ENCODE results near the gene PMAIP1. TPM values are rescaled to one million over a fixed set of nuclear protein-coding genes. Genes with fewer than 3 reads are reported as not detected.

Gene PMAIP1
- total and polyA plus RNA-seq, 3 donors from 2014 or later, result 4.7 to 6.0 (median 4.8) TPM

- Histone ChIP-seq H3K9me3 (no peaks in the 10 kb centered on the region), H3K36me3 (ENCODE audit: low read depth, missing control alignments) (no peaks in the 10 kb centered on the region), H3K4me3 (no peak overlapping the region), H3K27ac (no peak overlapping the region), H3K4me1 (peaks cover 3% of the 10 kb centered on the region), H3K27me3 (no peaks in the 10 kb centered on the region)
- intact Hi-C loops (cut with DNase I; ENCODE audit: low total_unique reads), result no loop called here
- WGBS, 2 donors, result 60 to 67% methylated on average over 4 of the region's 4 CpGs
- no peak for DNase-seq
- no peak for TF ChIP-seq POLR2A (IDR thresholded peaks at IDR 0.05)
- TF ChIP-seq, protein P1, sequence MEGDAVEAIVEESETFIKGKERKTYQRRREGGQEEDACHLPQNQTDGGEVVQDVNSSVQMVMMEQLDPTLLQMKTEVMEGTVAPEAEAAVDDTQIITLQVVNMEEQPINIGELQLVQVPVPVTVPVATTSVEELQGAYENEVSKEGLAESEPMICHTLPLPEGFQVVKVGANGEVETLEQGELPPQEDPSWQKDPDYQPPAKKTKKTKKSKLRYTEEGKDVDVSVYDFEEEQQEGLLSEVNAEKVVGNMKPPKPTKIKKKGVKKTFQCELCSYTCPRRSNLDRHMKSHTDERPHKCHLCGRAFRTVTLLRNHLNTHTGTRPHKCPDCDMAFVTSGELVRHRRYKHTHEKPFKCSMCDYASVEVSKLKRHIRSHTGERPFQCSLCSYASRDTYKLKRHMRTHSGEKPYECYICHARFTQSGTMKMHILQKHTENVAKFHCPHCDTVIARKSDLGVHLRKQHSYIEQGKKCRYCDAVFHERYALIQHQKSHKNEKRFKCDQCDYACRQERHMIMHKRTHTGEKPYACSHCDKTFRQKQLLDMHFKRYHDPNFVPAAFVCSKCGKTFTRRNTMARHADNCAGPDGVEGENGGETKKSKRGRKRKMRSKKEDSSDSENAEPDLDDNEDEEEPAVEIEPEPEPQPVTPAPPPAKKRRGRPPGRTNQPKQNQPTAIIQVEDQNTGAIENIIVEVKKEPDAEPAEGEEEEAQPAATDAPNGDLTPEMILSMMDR (IDR thresholded peaks at IDR 0.05), result no peak
These were observed 38.8 kb upstream of the PMAIP1 start for GRCh38 chr18:59861009-59861408.

DNA sequence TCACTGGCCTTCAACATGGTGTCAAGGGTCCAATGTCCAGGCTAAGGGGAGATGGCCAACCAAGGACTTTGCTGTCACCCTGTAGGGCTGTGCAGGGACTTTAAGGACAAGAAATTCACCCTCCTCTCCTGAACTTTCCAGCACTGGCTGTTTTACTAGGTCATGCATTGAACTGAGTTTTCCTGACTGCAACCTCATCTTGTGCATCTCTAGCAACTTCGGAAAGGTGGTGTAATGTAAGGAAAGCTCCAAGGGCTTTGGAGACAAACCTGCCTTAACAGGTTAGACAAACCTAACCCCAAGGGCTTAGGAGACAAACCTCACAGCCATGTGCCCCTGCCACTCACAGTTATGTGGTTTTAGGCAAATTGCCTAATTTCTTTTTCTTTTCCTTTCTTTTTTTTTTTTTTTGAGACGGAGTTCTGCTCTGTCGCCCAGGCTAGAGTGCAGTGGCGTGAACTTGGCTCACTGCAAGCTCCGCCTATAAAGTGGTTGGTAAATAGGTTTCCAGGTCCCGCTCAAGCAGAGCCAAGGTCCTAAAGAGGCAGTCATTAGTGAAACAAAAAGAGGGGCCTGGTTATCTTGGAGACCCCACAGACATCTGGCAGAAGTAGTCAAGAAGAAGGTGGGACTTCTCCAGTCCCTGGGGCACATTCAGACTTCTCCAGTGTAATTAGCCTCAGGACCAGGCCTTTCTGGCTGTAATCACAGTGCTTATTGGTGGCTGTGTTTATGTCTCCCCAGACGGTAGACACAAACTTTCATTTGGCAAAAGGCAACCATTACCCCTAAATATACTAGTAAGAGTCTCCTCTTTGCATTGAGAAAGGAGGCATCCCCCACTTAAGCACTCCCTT is 37.6 kb upstream of the PMAIP1 start:
- WGBS, 2 donors, result 80 to 81% methylated on average over 7 of the region's 7 CpGs
- Histone ChIP-seq H3K27ac (no peak overlapping the region), H3K4me1 (peaks cover 3% of the 10 kb centered on the region), H3K4me3 (no peak overlapping the region), H3K27me3 (no peaks in the 10 kb centered on the region), H3K36me3 (ENCODE audit: low read depth, missing control alignments) (no peaks in the 10 kb centered on the region), H3K9me3 (no peaks in the 10 kb centered on the region)
- TF ChIP-seq, protein P1 (IDR thresholded peaks at IDR 0.05), result no peak
- no peak for TF ChIP-seq POLR2A (IDR thresholded peaks at IDR 0.05)
- intact Hi-C loops (cut with DNase I; ENCODE audit: low total_unique reads), result no loop called here
- DNase-seq, result no peak

GRCh38 chr18:59865241-59865986 is 34.4 kb upstream of the PMAIP1 start:
- peaks cover 3% of the 10 kb centered on the region for H3K4me1 ChIP-seq
- no peak overlapping the region for H3K4me3 ChIP-seq
- no peak for DNase-seq
- no peaks in the 10 kb centered on the region for H3K27me3 ChIP-seq
- WGBS, 2 donors, result 74 to 78% methylated on average over 6 of the region's 6 CpGs
- intact Hi-C loops (cut with DNase I; ENCODE audit: low total_unique reads), result no loop called here
- H3K9me3 ChIP-seq, result no peaks in the 10 kb centered on the region
- H3K27ac ChIP-seq, result no peak overlapping the region
- H3K36me3 ChIP-seq (ENCODE audit: low read depth, missing control alignments), result no peaks in the 10 kb centered on the region
- TF ChIP-seq, protein P1 (IDR thresholded peaks at IDR 0.05), result no peak
- TF ChIP-seq POLR2A (IDR thresholded peaks at IDR 0.05), result no peak

- Histone ChIP-seq H3K4me1 (no peaks in the 10 kb centered on the region), H3K27me3 (no peaks in the 10 kb centered on the region), H3K9me3 (no peaks in the 10 kb centered on the region), H3K36me3 (ENCODE audit: low read depth, missing control alignments) (no peaks in the 10 kb centered on the region), H3K27ac (no peak overlapping the region), H3K4me3 (no peak overlapping the region)
- no peak for DNase-seq
- intact Hi-C loops (cut with DNase I; ENCODE audit: low total_unique reads), result no loop called here
- WGBS, 2 donors, result 78 to 81% methylated on average over 2 of the region's 2 CpGs
- TF ChIP-seq, protein P1 (IDR thresholded peaks at IDR 0.05), result no peak
- no peak for TF ChIP-seq POLR2A (IDR thresholded peaks at IDR 0.05)
These were observed 33.1 kb upstream of the PMAIP1 start for GRCh38 chr18:59866551-59867269.
